Muscle of leg (tissue), 11 donors: ENCODE data around the gene CD248. TPM values are rescaled to one million over a fixed set of nuclear protein-coding genes. Genes with fewer than 3 reads are reported as not detected.

Experiments used
- DNase-seq: peaks from one replicate; pipeline ENCODE4 v3.0.0; 2013
- H3K27ac ChIP-seq: one replicate; pipeline ENCODE4 v1.5.1; 2013; ENCODE audit warnings: mild to moderate bottlenecking, low read length, control low read depth
- H3K27me3 ChIP-seq: one replicate; pipeline ENCODE4 v1.6.1; 2013; ENCODE audit warnings: low read length; ENCODE audit not compliant: control insufficient read depth, insufficient read depth
- H3K36me3 ChIP-seq: one replicate; pipeline ENCODE4 v1.6.1; 2013; ENCODE audit warnings: low read length; ENCODE audit not compliant: control insufficient read depth, insufficient read depth
- H3K4me1 ChIP-seq: one replicate; pipeline ENCODE4 v1.6.1; 2013; ENCODE audit warnings: low read length; ENCODE audit not compliant: control insufficient read depth, insufficient read depth
- H3K4me3 ChIP-seq: one replicate; pipeline ENCODE4 v1.5.1; 2013; ENCODE audit warnings: low read length, control low read depth
- H3K9me3 ChIP-seq: replicated peaks from 2 replicates; pipeline ENCODE4 v1.6.1; 2013; ENCODE audit warnings: low read depth, low read length; ENCODE audit not compliant: control insufficient read depth
- WGBS: methylation state at CpG from one replicate; pipeline ENCODE4 v1.1.5; 2013; ENCODE audit warnings: missing lambda C conversion rate; ENCODE audit not compliant: insufficient coverage; 5-methylcytosine and 5-hydroxymethylcytosine counted together
- polyA plus RNA-seq, 8 donors: library from polyadenylated mRNA; unstranded; fragments of 120-200 nt; gene quantifications; one replicate each; pipeline versions ENCODE4 v1.2.1 to v1.2.3, GENCODE V29; 2013; ENCODE audit warnings: inconsistent platforms in 1 of 8, low replicate concordance in 1 of 8; ENCODE audit not compliant: insufficient read length in 8 of 8, insufficient read depth in 1 of 8
- total RNA-seq: library from RNA; stranded (reverse); fragments of 120-200 nt; gene quantifications from one replicate; pipeline ENCODE4 v1.2.4, GENCODE V29; 2013

The CD248 gene
- total and polyA plus RNA-seq, 9 donors: 24.5 to 134 (median 97.4) TPM

GRCh38 chr11:66318600-66318970 is 1.7 kb upstream of the CD248 start:
- Histone ChIP-seq H3K27me3 (peaks cover 5% of the 10 kb centered on the region), H3K4me3 (no peak overlapping the region), H3K36me3 (no peaks in the 10 kb centered on the region), H3K27ac (peak overlapping the region; percentile 85), H3K9me3 (no peaks in the 10 kb centered on the region), H3K4me1 (peaks cover 52% of the 10 kb centered on the region)
- 29% methylated on average over 1 of the region's 3 CpGs for WGBS
- no peak for DNase-seq

DNA sequence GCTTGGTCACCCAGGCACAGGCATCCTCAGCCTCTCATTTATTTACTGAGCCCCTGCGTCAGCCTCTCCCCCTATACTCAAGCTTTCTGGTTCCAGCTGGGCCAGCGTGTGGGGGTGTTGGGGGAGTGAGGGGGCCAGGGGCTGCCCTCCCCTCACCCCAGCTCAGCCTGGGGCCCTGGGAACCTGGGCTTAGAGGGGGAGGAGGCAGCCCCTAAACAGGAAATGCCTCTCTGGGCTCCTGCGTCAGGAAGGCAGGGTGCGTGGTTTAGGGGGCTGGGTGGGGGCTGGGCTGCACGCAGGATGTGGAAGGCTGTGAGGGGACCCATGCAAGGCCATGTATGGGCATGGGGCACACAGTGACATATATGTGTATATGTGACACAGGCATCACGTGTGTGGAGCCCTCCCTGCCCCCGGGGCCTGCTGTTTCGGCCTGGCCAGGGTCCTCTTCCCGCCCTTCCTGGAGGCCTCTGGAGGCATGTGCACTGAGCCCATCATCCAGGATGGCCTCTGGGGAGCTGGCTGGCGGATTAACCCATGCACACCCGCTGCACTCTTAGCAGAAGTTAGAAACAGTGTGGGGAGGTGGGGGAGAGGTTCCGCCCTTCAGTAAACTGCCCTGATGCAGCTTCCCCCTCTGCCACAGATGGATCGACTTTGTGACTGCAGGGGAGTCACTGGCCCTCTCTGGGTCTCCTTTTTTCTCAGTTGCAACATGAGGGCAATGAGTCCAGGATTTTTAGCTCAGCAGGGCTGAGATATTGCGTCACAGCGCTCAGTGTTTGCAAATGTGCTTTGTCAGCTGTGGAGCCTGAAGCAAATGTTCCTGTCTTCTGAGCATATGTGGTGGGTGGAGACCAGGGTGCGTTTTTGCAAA is 1.1 kb upstream of the CD248 start:
- no peaks in the 10 kb centered on the region for H3K9me3 ChIP-seq
- H3K4me3 ChIP-seq: no peak overlapping the region
- peak; percentile 80 for DNase-seq
- peaks cover 58% of the 10 kb centered on the region for H3K4me1 ChIP-seq
- no peaks in the 10 kb centered on the region for H3K36me3 ChIP-seq
- peak overlapping the region; percentile 85 for H3K27ac ChIP-seq
- H3K27me3 ChIP-seq: peaks cover 5% of the 10 kb centered on the region
- 23% methylated on average over 11 of the region's 16 CpGs for WGBS

GRCh38 chr11:66317322-66317722 is 478 bp upstream of the CD248 start:
- peak; percentile 66 for DNase-seq
- H3K27me3 ChIP-seq: peaks cover 5% of the 10 kb centered on the region
- WGBS: under 1% methylated on average over 13 of the region's 14 CpGs
- no peaks in the 10 kb centered on the region for H3K36me3 ChIP-seq
- peak overlapping the region; percentile 85 for H3K27ac ChIP-seq
- no peak overlapping the region for H3K4me3 ChIP-seq
- H3K9me3 ChIP-seq: no peaks in the 10 kb centered on the region
- peaks cover 56% of the 10 kb centered on the region for H3K4me1 ChIP-seq

- H3K4me1 ChIP-seq: peaks cover 65% of the 10 kb centered on the region
- peaks cover 6% of the 10 kb centered on the region for H3K27me3 ChIP-seq
- H3K4me3 ChIP-seq: peak overlapping the region; percentile 46
- no peak for DNase-seq
- WGBS: 24% methylated on average over 49 of the region's 52 CpGs
- H3K27ac ChIP-seq: peak overlapping the region; percentile 22
- no peaks in the 10 kb centered on the region for H3K36me3 ChIP-seq
- no peaks in the 10 kb centered on the region for H3K9me3 ChIP-seq
Measured at GRCh38 chr11:66315921-66316811, 678 bp downstream of the CD248 start.

- peak overlapping the region; percentile 22 for H3K27ac ChIP-seq
- WGBS: 69% methylated on average over 14 of the region's 14 CpGs
- H3K4me1 ChIP-seq: peaks cover 65% of the 10 kb centered on the region
Measured at GRCh38 chr11:66315498-66315885, 1.4 kb downstream of the CD248 start.

DNA sequence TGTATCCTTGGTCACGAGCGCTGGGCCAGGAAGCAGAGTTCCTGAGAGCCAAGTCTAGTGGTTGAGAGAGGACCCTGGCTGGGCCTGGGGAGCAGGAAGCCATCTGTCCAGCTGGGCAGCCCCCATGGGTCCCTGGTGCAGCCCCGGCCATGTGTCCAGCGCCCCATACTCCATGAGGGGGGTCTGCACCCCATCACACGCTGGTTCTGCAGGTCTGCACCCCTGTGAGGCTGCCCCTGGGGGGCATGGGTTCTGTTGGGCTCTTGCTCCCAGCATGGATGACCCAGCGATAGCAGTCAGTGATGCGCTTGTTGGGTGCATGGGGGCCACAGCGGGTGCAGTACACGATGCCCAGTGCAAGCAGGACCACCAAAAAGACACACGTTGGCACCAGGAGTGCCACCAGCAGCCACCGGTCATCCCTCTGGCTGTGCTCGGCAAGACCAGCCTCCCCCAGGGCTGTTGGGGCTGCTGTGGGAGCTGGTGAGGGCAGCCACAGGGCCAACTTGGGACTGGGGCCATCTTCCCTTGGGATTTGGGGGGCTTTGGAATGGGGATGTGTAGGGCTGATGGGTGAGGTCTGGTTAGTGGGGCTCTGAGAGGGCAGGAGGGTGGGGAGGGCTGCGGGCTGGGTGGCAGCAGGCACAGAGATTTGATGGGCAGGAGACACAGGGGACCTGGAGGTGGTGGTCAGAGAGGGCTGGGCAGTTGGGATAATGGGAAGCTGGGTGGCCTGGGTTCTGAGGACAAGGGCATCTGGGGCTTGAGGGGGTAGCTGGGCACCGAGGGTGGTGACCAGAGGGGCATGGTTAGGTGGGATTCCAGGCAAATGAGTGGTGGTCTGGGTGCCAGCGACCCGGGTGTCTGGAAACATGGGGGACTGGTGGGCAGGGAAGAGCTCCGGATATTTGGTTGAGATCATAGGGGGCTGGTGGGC is 2.0 kb downstream of the CD248 start:
- Histone ChIP-seq H3K9me3 (no peaks in the 10 kb centered on the region), H3K4me3 (peak overlapping the region; percentile 46), H3K27me3 (peaks cover 13% of the 10 kb centered on the region), H3K27ac (peak overlapping the region; percentile 97), H3K36me3 (no peaks in the 10 kb centered on the region), H3K4me1 (peaks cover 65% of the 10 kb centered on the region)
- DNase-seq: peak; percentile 13
- WGBS: 62% methylated on average over 17 of the region's 17 CpGs

More at GRCh38 chr11:66315498-66315885, 1.4 kb downstream of the CD248 start:
- Histone ChIP-seq H3K27me3 (peaks cover 8% of the 10 kb centered on the region), H3K36me3 (no peaks in the 10 kb centered on the region), H3K4me3 (peak overlapping the region; percentile 46), H3K9me3 (no peaks in the 10 kb centered on the region)
- no peak for DNase-seq

GRCh38 chr11:66314186-66314501 is 2.7 kb downstream of the CD248 start:
- whole genome bisulfite sequencing: no CpG with 5 or more reads among the region's 1 CpG
- peaks cover 64% of the 10 kb centered on the region for H3K4me1 ChIP-seq
- H3K27me3 ChIP-seq: peaks cover 15% of the 10 kb centered on the region
- H3K4me3 ChIP-seq: peak overlapping the region; percentile 46
- H3K36me3 ChIP-seq: no peaks in the 10 kb centered on the region
- DNase-seq: no peak
- peak overlapping the region; percentile 97 for H3K27ac ChIP-seq
- H3K9me3 ChIP-seq: no peaks in the 10 kb centered on the region

GRCh38 chr11:66313321-66314185 is 3.3 kb downstream of the CD248 start:
- Histone ChIP-seq H3K36me3 (no peaks in the 10 kb centered on the region), H3K4me3 (peak overlapping the region; percentile 46), H3K27me3 (peaks cover 15% of the 10 kb centered on the region), H3K4me1 (peaks cover 58% of the 10 kb centered on the region), H3K9me3 (no peaks in the 10 kb centered on the region), H3K27ac (peak overlapping the region; percentile 97)
- DNase-seq: peak; percentile 93
- WGBS: 11% methylated on average over 29 of the region's 38 CpGs
